GM12875 (cell line): ENCODE data around the gene ZFP91.

Experiments used
- H3K4me3 ChIP-seq: one replicate; pipeline ENCODE4 v1.5.1; 2011; ENCODE audit warnings: low read depth, low read length, control low read depth
- TF ChIP-seq, protein P1 (sequence below): IDR thresholded peaks from 2 replicates; pipeline ENCODE4 v1.5.1; 2011; ENCODE audit warnings: low read depth, mild to moderate bottlenecking, control low read depth, inconsistent platforms, low read length, moderate library complexity, borderline replicate concordance; ENCODE audit not compliant: insufficient read depth

ZFP91 gene

DNA sequence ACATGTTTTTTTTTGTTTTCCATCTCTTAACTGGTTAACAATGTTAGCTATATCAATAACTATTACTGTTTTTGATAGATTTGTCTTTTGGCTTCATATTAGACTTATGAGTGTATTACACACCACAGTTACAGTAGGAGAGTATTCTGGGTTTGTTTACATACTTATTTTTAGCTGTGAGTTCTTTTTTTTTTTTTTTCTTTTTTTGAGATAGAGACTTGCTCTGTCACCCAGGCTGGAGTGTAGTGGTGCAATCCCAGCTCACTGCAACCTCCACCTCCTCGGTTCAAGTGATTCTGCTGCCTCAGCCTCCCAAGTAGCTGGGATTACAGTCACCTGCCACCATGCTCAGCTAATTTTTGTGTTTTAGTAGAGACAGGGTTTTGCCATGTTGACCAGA lies 71.6 kb downstream of the ZFP91 start:
- TF ChIP-seq, protein P1, sequence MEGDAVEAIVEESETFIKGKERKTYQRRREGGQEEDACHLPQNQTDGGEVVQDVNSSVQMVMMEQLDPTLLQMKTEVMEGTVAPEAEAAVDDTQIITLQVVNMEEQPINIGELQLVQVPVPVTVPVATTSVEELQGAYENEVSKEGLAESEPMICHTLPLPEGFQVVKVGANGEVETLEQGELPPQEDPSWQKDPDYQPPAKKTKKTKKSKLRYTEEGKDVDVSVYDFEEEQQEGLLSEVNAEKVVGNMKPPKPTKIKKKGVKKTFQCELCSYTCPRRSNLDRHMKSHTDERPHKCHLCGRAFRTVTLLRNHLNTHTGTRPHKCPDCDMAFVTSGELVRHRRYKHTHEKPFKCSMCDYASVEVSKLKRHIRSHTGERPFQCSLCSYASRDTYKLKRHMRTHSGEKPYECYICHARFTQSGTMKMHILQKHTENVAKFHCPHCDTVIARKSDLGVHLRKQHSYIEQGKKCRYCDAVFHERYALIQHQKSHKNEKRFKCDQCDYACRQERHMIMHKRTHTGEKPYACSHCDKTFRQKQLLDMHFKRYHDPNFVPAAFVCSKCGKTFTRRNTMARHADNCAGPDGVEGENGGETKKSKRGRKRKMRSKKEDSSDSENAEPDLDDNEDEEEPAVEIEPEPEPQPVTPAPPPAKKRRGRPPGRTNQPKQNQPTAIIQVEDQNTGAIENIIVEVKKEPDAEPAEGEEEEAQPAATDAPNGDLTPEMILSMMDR, result no peak
- H3K4me3 ChIP-seq, result no peak overlapping the region

- TF ChIP-seq, protein P1, result no peak
- H3K4me3 ChIP-seq, result no peak overlapping the region
Measured at GRCh38 chr11:58652726-58653280, 73.9 kb downstream of the ZFP91 start.

DNA sequence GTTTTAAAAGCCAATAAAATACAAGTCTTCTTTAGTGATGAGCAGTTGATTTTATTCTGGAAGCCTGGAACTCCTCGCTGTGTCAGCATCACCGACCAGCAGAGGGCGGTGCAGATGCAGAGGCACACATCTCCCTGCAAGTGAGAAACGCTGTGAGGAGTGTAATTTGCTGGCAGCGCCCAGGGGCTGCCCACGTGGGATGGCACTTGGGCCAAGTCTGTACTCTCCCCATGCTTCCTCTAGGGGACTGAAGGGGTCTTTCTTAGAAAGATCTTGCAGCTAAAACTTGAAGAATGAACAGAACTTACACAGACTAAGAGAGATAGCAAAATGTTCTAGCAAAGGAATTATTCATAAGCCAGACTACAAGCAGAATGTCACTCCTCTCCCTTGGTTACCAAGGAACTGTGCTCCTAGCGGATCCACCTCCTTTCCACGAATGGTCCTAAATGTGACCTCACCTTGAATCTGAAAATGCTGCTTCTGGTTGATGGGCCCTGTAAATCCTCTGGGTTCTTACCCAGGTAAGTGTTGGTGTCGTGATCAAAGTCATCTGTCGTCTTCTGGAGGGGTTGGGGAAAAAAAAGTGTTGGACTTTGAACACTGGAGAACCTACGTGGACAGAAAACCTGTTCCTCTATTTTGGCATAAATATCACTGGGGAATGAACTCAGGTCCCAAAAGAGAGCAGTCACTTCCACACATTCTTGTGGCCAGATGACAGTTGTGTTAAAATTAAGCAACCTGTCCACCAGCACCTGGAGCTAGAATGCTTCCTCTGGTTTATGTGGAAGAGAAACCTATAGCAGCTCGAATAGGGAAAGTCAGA lies 75.4 kb downstream of the ZFP91 start:
- H3K4me3 ChIP-seq, result no peak overlapping the region
- TF ChIP-seq, protein P1, result peak; percentile 86

DNA sequence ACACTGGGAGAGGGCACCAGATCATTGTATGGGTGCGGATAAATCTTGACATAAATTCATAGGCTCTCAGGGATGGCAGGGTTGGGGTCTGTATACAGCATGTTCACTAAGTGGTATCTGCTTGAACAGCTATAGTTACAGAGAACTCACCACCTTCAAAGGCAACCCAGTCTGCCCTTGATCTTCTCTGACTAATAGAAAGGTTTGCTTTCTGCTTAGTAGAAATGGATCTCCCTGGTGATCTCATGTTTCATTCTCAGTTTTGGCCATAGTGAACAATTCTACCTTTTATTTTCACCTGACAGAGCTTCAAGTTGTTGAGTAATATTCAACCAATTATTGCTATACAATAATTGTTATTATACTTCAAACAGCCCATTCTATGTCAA lies 76.0 kb downstream of the ZFP91 start:
- H3K4me3 ChIP-seq, result no peak overlapping the region
- TF ChIP-seq, protein P1, result no peak

GRCh38 chr11:58656348-58656747 lies 77.5 kb downstream of the ZFP91 start:
- TF ChIP-seq, protein P1, result no peak
- H3K4me3 ChIP-seq, result no peak overlapping the region

DNA sequence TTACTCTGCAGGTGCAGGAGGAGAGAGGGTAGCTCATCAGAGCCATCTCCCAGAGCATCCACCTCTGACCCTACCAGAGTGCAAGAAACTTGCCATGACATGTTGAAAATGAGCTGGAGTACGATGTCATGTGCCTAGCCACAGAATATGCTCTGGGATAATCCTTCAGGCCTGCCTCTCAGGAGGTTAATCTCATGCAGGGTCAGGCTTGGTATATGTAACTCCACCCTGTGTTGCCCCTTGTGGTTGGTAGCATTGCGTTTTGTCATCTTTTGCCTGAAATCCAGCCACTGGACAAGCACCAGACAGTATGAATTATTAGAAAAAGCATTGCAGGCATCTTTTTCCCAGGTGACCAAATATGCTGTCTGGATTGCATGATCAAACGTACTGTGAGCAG lies 79.8 kb downstream of the ZFP91 start:
- TF ChIP-seq, protein P1, result no peak
- H3K4me3 ChIP-seq, result no peak overlapping the region

GRCh38 chr11:58659404-58659803 lies 80.5 kb downstream of the ZFP91 start:
- TF ChIP-seq, protein P1, result no peak
- no peak overlapping the region for H3K4me3 ChIP-seq
